Heart left ventricle (tissue), 16 donors: Measurements from ENCODE around the gene NFX1. TPM values are rescaled to one million over a fixed set of nuclear protein-coding genes. Genes with fewer than 3 reads are reported as not detected.
"Not testable (repeated sequence)": the region's sequence is repeated elsewhere in the genome, so short reads cannot be mapped to it uniquely, and the experiment has no call there.

ENCODE experiments used
- ATAC-seq, 4 donors: fragments of 200-7000 bp; cut with Tn5 transposase; one replicate each; pipeline ENCODE4 v1.9.1; 2020 to 2022; ENCODE audit warnings: moderate library complexity in 4 of 4, mild to moderate bottlenecking in 3 of 4, moderate number of reproducible peaks in 1 of 4
- DNase-seq, 5 donors: peaks; one replicate each; pipeline ENCODE4 v3.0.0-alpha.2; 2020
- H3K27ac ChIP-seq, 12 donors: fragments of 200-600 bp; sonication (generic) in 4 of 12; one replicate each; pipeline versions ENCODE4 v1.5.0 to v1.8.0; 2016 to 2022; ENCODE audit warnings: mild to moderate bottlenecking in 2 of 12
- H3K27me3 ChIP-seq, 9 donors: fragments of 200-600 bp; sonication (generic) in 2 of 9; one replicate each; pipeline versions ENCODE4 v1.5.1 to v1.8.0; 2016 to 2022; ENCODE audit warnings: mild to moderate bottlenecking in 3 of 9
- H3K36me3 ChIP-seq, 9 donors: fragments of 200-600 bp; sonication (generic) in 2 of 9; one replicate each; pipeline versions ENCODE4 v1.5.0 to v1.8.0; 2018 to 2022; ENCODE audit warnings: mild to moderate bottlenecking in 2 of 9
- H3K4me1 ChIP-seq, 12 donors: fragments of 200-600 bp; sonication (generic) in 4 of 12; one replicate each; pipeline versions ENCODE4 v1.5.0 to v1.8.0; 2016 to 2022; ENCODE audit warnings: mild to moderate bottlenecking in 3 of 12
- H3K4me3 ChIP-seq, 12 donors: fragments of 200-600 bp; sonication (generic) in 4 of 12; one replicate each; pipeline versions ENCODE4 v1.5.0 to v1.8.0; 2017 to 2022; ENCODE audit warnings: mild to moderate bottlenecking in 9 of 12, moderate library complexity in 4 of 12
- H3K9me3 ChIP-seq, 12 donors: fragments of 200-600 bp; sonication (generic) in 4 of 12; one replicate each; pipeline versions ENCODE4 v1.5.0 to v1.8.0; 2016 to 2022; ENCODE audit warnings: mild to moderate bottlenecking in 1 of 12
- POLR2A ChIP-seq, 2 donors: fragments of 450-650 bp; IDR thresholded peaks; one replicate each; pipeline ENCODE4 v1.6.1; 2017; ENCODE audit warnings: antibody characterized with exemption in 2 of 2, mild to moderate bottlenecking in 2 of 2, moderate library complexity in 2 of 2
- WGBS, 4 donors: extraction: QIAGEN DNeasy Blood & Tissue Kit in 2 of 4; methylation state at CpG; one replicate each; pipeline versions ENCODE4 v1.1.5 to v1.1.7; 2013 to 2018; 5-methylcytosine and 5-hydroxymethylcytosine counted together
- intact Hi-C, 10 donors: fragments of 100-400 bp; cut with DNase I; formaldehyde crosslinking; loops; one replicate each; pipeline versions ENCODE4 v1.11.1 to v1.14.2; 2022
- polyA plus RNA-seq, 2 donors: library from polyadenylated mRNA; stranded (reverse); fragments of 200-250 nt; gene quantifications; one replicate each; pipeline ENCODE4 v1.2.3, GENCODE V29; 2013
- total RNA-seq, 9 donors: library from RNA; depleted of rRNA in 2 of 9; stranded (reverse); fragments of >200 nt in 2 of 9; fragmentation: NEBNext Ultra II Directional in 3 of 9; extraction: Animal tissue kit (Norgen Biotek cat#: 25700) in 3 of 9; gene quantifications; one replicate each; pipeline versions ENCODE4 v1.1.0 to v1.2.4, GENCODE V29; 2016 to 2023
- TF ChIP-seq, protein P1 (sequence below), 12 donors: fragments of 200-600 bp; sonication (generic) in 4 of 12; IDR thresholded peaks; one replicate each; pipeline versions ENCODE4 v1.5.0 to v1.8.0; 2018 to 2022; ENCODE audit warnings: antibody characterized with exemption in 12 of 12, mild to moderate bottlenecking in 5 of 12
- donor health status: ischemic (EF 13 %, LVEDD 7.1; RV severe dilation, severe dysfunction).
- donor health status: healthy with polysubstance abuse.
- donor health status: DM: no; HTN: yes; CAD: no.
- donor health status: DM: no; HTN: no; CAD: no.
- donor health status: ischemic (EF 25% LVEDD 6.9; RV normal size, moderate dysfunction).
- donor health status: ischemic (EF 25% LVEDD 5.7; RV mildly dilated, moderate dysfunction).
- donor health status: healthy.
- donor health status: DM: yes; HTN: yes; CAD: no.
- donor health status: ischemic (EF 35%, LVEDD 5.7; RV mildly dilated, moderate dysfunction).
- donor health status: nonischemic (EF 11% LVEDD 7.7; RV severe dilation, severe dysfunction).
- donor health status: DM: yes; HTN: yes; CAD: no.
- donor health status: PGD.
- donor health status: ischemic (EF 29% LVEDD 5.4; RV normal size, mild dysfunction).
- donor health status: nonischemic (EF 23%, LVEDD 6.1; RV moderate dilation, normal function).

NFX1 gene
- total and polyA plus RNA-seq, 11 donors: 13.7 to 42.0 (median 32.7) TPM

- Histone ChIP-seq H3K4me1 (peaks cover 0 to 28% (median 11%) of the 10 kb centered on the region in 12 donors), H3K36me3 (peaks cover 0 to 58% (median 34%) of the 10 kb centered on the region in 9 donors), H3K9me3 (no peaks in the 10 kb centered on the region), H3K27me3 (no peaks in the 10 kb centered on the region), H3K27ac (peak overlapping the region in 5 of 12 donors; percentile 8 to 62 (median 21)), H3K4me3 (no peak overlapping the region)
- intact Hi-C loops: loop anchor here in 1 of 10 donors (10.0 kb wide), 2 partner anchors 60 kb away; partner anchors contain the start of gene NFX1
- DNase-seq (no peak), ATAC-seq (peak in 2 of 4 donors; percentile 43 to 81)
- 39 to 52% (median 44%) methylated on average over 5 of the region's 5 CpGs for WGBS, 4 donors
- no peak for TF ChIP-seq POLR2A (IDR thresholded peaks at IDR 0.05)
- TF ChIP-seq, protein P1, sequence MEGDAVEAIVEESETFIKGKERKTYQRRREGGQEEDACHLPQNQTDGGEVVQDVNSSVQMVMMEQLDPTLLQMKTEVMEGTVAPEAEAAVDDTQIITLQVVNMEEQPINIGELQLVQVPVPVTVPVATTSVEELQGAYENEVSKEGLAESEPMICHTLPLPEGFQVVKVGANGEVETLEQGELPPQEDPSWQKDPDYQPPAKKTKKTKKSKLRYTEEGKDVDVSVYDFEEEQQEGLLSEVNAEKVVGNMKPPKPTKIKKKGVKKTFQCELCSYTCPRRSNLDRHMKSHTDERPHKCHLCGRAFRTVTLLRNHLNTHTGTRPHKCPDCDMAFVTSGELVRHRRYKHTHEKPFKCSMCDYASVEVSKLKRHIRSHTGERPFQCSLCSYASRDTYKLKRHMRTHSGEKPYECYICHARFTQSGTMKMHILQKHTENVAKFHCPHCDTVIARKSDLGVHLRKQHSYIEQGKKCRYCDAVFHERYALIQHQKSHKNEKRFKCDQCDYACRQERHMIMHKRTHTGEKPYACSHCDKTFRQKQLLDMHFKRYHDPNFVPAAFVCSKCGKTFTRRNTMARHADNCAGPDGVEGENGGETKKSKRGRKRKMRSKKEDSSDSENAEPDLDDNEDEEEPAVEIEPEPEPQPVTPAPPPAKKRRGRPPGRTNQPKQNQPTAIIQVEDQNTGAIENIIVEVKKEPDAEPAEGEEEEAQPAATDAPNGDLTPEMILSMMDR (IDR thresholded peaks at IDR 0.05): no peak
Observed at GRCh38 chr9:33354651-33355211, 64.4 kb downstream of the NFX1 start.

GRCh38 chr9:33355933-33356332 is 65.6 kb downstream of the NFX1 start:
- TF ChIP-seq, protein P1 (IDR thresholded peaks at IDR 0.05): no peak
- no peak for TF ChIP-seq POLR2A (IDR thresholded peaks at IDR 0.05)
- H3K4me1 ChIP-seq: peaks cover 0 to 18% (median 8%) of the 10 kb centered on the region in 12 donors
- intact Hi-C loops: loop anchor here in 1 of 10 donors (10.0 kb wide), 2 partner anchors 59 to 61 kb away; partner anchors contain the start of gene NFX1
- no peaks in the 10 kb centered on the region for H3K9me3 ChIP-seq
- no peak overlapping the region for H3K4me3 ChIP-seq
- H3K27ac ChIP-seq: no peak overlapping the region
- H3K36me3 ChIP-seq: peaks cover 0 to 68% (median 42%) of the 10 kb centered on the region in 9 donors
- 100% methylated on average over 1 of the region's 1 CpG for WGBS, 4 donors
- ATAC-seq (no peak), DNase-seq (no peak)
- H3K27me3 ChIP-seq: no peaks in the 10 kb centered on the region

DNA sequence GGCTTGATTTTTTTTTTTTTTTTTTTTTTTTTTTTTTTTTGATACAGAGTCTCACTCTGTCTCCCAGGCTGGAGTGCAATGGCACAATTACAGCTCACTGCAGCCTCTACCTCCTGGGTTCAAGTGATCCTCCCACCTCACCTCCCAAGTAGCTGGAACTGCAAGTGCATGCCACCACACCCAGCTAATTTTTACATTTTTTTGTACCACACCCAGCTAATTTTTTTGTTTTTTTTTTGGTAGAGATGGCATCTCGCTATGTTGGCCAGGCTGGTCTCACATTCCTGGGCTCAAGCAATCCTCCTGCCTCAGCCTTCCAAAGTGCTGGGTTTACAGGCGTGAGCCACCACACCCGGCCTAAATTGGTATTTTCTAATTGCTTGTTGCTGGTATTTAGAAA is 68.3 kb downstream of the NFX1 start:
- H3K9me3 ChIP-seq, H3K27me3 ChIP-seq, DNase-seq, H3K4me3 ChIP-seq, ATAC-seq, H3K27ac ChIP-seq: not testable (repeated sequence)
- intact Hi-C loops: loop anchor here in 1 of 10 donors (10.0 kb wide), 2 partner anchors 56 to 64 kb away; partner anchors contain the start of gene NFX1
- WGBS, 4 donors: 94 to 98% (median 98%) methylated on average over 3 of the region's 3 CpGs
- H3K4me1 ChIP-seq: peaks cover 0 to 14% (median 8%) of the 10 kb centered on the region in 12 donors
- H3K36me3 ChIP-seq: peaks cover 0 to 79% (median 54%) of the 10 kb centered on the region in 9 donors

DNA sequence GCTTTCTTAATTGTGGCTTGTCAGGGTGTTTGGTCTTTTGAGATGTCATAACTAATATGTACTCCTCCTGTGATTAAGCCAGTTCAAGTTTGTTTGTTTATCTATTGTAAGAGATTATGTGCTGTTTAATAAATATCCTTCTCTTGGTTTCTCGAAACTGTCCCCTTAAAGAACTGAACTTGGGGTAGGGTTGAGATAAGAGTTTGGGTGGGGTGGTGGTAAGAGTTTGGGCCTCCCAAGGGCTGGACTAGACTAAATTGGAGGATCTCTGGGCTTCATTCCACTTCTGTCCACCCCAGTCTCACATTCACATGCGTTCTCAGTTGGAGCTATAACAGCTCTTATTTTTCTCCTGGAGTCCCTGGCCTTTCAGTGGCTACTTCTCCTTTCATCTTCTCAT is 73.8 kb downstream of the NFX1 start:
- H3K36me3 ChIP-seq: peaks cover 0 to 94% (median 69%) of the 10 kb centered on the region in 9 donors
- no peaks in the 10 kb centered on the region for H3K4me1 ChIP-seq
- TF ChIP-seq, protein P1 (IDR thresholded peaks at IDR 0.05): no peak
- no peak for TF ChIP-seq POLR2A (IDR thresholded peaks at IDR 0.05)
- DNase-seq (no peak), ATAC-seq (no peak)
- H3K4me3 ChIP-seq: no peak overlapping the region
- no peaks in the 10 kb centered on the region for H3K9me3 ChIP-seq
- intact Hi-C loops: no loop called here
- no peak overlapping the region for H3K27ac ChIP-seq
- no peaks in the 10 kb centered on the region for H3K27me3 ChIP-seq
- 93 to 97% (median 95%) methylated on average over 2 of the region's 2 CpGs for WGBS, 4 donors

DNA sequence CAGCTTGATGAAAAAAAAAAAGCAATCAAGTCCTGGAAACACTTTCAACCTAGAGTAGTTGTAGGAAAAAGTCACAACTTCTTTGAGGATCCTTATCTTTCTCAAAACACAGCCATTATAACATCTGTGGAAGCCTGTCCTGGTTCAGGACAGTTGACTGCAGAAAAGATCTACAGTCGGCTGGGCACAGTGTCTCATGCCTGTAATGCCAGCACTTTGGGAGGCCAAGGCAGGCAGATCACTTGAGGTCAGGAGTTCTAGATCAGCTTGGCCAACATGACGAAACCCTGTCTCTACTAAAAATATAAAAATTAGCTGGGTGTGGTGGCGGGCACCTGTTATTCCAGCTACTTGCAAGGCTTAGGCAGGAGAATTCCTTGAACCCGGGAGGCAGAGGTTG is 74.5 kb downstream of the NFX1 start:
- not testable (repeated sequence) for H3K4me3 ChIP-seq, H3K4me1 ChIP-seq, H3K27ac ChIP-seq, ATAC-seq, H3K27me3 ChIP-seq, DNase-seq, H3K9me3 ChIP-seq
- 93 to 98% (median 94%) methylated on average over 4 of the region's 4 CpGs for WGBS, 4 donors
- peaks cover 0 to 95% (median 73%) of the 10 kb centered on the region in 9 donors for H3K36me3 ChIP-seq
- intact Hi-C loops: loop anchor here in 1 of 10 donors (5.0 kb wide), 1 partner anchor 102 kb away; no protein-coding TSS in a partner anchor
